ENCODE measurements around the gene CEP97.
A peak's percentile ranks its signal among the peaks of the same experiment; 100 is the strongest.
"Not testable (repeated sequence)": the region's sequence is repeated elsewhere in the genome, so short reads cannot be mapped to it uniquely, and the experiment has no call there.

Gene CEP97, protein sequence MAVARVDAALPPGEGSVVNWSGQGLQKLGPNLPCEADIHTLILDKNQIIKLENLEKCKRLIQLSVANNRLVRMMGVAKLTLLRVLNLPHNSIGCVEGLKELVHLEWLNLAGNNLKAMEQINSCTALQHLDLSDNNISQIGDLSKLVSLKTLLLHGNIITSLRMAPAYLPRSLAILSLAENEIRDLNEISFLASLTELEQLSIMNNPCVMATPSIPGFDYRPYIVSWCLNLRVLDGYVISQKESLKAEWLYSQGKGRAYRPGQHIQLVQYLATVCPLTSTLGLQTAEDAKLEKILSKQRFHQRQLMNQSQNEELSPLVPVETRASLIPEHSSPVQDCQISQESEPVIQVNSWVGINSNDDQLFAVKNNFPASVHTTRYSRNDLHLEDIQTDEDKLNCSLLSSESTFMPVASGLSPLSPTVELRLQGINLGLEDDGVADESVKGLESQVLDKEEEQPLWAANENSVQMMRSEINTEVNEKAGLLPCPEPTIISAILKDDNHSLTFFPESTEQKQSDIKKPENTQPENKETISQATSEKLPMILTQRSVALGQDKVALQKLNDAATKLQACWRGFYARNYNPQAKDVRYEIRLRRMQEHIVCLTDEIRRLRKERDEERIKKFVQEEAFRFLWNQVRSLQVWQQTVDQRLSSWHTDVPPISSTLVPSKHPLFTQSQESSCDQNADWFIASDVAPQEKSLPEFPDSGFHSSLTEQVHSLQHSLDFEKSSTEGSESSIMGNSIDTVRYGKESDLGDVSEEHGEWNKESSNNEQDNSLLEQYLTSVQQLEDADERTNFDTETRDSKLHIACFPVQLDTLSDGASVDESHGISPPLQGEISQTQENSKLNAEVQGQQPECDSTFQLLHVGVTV

GRCh38 chr3:101724329-101725193 is at the start of gene CEP97:
Gene CEP97 (plus strand): TSS chr3:101724614. CDS start chr3:101724677, 63 bp downstream.
- peak; percentile 75 for DNase-seq (ENCODE audit: low read depth, low spot score)
- TF ChIP-seq FOXP2 (optimal IDR thresholded peaks at IDR 0.05; ENCODE audit: control extremely low read depth, extremely low read length, insufficient read depth) = no peak
- TF ChIP-seq POLR2AphosphoS5 (IDR thresholded peaks at IDR 0.05; ENCODE audit: borderline replicate concordance, low read depth, low read length) = peak; percentile 73
- Histone ChIP-seq H3K4me3 (peak within 1 kb of the TSS; percentile 87), H3K27ac (peak within 1 kb of the TSS; percentile 74), H3K9me3 (ENCODE audit: low read depth, low read length) (no peaks in the 10 kb centered on the region), H3K36me3 (ENCODE audit: insufficient read depth, low read length) (peaks cover 35% of the 10 kb centered on the region), H3K9ac (ENCODE audit: insufficient read length) (peak within 1 kb of the TSS; percentile 76)

- DNase-seq (ENCODE audit: low read depth, low spot score) = no peak
Observed at GRCh38 chr3:101675709-101676215, 48.7 kb upstream of the CEP97 start.

GRCh38 chr3:101676216-101676764 is 48.1 kb upstream of the CEP97 start:
- H3K9me3 ChIP-seq (ENCODE audit: low read depth, low read length) = no peaks in the 10 kb centered on the region
- TF ChIP-seq FOXP2 (optimal IDR thresholded peaks at IDR 0.05; ENCODE audit: control extremely low read depth, extremely low read length, insufficient read depth) (no peak), POLR2AphosphoS5 (IDR thresholded peaks at IDR 0.05; ENCODE audit: borderline replicate concordance, low read depth, low read length) (peak; percentile 77)
- peak overlapping the region; percentile 83 for H3K27ac ChIP-seq
- H3K9ac ChIP-seq (ENCODE audit: insufficient read length) = peak overlapping the region; percentile 89
- H3K4me3 ChIP-seq = peak overlapping the region; percentile 94
- peak; percentile 66 for DNase-seq (ENCODE audit: low read depth, low spot score)
- H3K36me3 ChIP-seq (ENCODE audit: insufficient read depth, low read length) = peaks cover 22% of the 10 kb centered on the region

More at GRCh38 chr3:101675709-101676215, 48.7 kb upstream of the CEP97 start:
- Histone ChIP-seq H3K36me3 (ENCODE audit: insufficient read depth, low read length) (peaks cover 22% of the 10 kb centered on the region), H3K27ac (peak overlapping the region; percentile 57; the same call in 1 of the 2 replicates), H3K9ac (ENCODE audit: insufficient read length) (peak overlapping the region; percentile 86), H3K4me3 (peak overlapping the region; percentile 94), H3K9me3 (ENCODE audit: low read depth, low read length) (no peaks in the 10 kb centered on the region)
- TF ChIP-seq EZH2 (IDR thresholded peaks at IDR 0.05) (no peak), FOXP2 (optimal IDR thresholded peaks at IDR 0.05; ENCODE audit: control extremely low read depth, extremely low read length, insufficient read depth) (no peak), POLR2AphosphoS5 (IDR thresholded peaks at IDR 0.05; ENCODE audit: borderline replicate concordance, low read depth, low read length) (no peak)

DNA sequence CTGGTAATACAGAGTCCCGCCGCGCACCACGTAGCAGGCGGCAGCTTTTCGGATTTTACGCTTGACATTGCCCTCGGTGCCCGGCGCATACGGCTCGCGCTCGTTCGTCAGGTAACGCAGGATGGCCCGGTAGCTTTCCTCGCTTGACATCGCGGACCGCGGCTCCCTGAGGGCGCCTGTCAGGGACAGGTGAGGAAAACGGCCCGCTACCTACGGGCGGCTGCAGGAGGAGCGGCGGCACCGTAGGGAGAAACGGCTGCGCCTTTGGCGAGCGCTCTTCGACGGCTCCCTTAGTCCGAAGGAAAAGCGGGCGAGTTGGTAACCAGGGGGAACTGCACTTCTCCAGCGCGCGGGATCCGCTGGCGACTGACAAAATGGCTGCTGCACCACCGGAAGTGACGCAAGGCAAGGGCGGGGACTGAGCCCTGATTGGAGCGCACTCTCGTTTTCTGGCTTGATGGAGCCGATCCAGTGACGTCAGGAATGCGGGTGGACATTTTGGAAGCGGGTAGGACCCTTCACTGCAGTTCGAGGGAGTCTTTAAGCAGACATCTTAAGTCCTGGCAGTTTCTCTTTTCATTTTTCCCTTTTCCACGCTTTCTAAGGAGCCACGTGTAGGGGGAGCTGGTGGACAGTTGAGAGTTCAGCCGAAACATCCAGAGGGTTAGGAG is 47.5 kb upstream of the CEP97 start, which contains the start of gene ZBTB11:
Gene ZBTB11, minus strand, starts transcription at position 368 of the 671 bp plus-strand sequence. Its CDS starts 218 bp downstream, at position 150.
- peak; percentile 100 for DNase-seq (ENCODE audit: low read depth, low spot score)
- Histone ChIP-seq H3K27ac (peak within 1 kb of the TSS; percentile 94), H3K36me3 (ENCODE audit: insufficient read depth, low read length) (peaks cover 22% of the 10 kb centered on the region), H3K9me3 (ENCODE audit: low read depth, low read length) (no peaks in the 10 kb centered on the region), H3K4me3 (peak within 1 kb of the TSS; percentile 94), H3K9ac (ENCODE audit: insufficient read length) (peak within 1 kb of the TSS; percentile 89)
- TF ChIP-seq POLR2AphosphoS5 (IDR thresholded peaks at IDR 0.05; ENCODE audit: borderline replicate concordance, low read depth, low read length) (peak; percentile 95), FOXP2 (optimal IDR thresholded peaks at IDR 0.05; ENCODE audit: control extremely low read depth, extremely low read length, insufficient read depth) (no peak)

DNA sequence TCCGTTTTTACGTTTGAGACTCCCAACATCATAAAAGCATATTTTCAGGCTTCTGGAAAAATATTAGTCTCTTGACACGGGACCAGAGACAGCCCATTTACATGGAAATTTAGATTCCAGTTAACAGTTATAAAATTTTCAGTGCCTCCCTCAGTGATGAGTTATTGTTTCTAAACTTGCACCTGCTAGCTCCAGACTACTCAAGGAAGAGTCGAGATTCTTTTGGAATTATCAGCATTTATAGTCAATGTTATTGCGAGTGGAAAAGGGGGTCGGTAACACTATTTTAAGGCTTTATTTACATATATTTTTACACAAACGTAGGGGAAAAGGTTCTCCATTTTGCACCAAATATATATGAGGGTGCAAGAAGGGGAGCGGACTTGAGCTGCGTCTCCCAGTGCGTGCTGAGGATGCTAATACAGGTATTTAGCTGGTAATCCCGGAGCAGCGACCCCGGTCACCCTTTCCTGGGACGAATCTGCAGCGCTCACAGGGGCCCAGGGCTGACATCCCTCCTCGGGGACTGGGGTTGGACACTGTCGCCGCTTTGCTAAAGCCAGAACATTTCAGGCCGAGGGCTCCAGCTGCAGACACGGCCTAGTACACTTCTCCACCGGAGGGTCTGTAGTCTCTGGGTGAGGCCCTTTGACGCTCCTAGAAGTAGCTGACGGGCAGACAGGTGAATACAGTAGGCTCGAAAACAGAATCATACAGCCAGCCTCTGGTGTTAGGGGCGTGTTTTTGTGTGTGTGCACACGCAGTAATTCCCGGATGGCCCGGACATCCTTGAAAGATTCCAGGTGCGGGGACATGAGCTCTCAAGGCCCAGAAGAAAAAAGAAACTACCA is 46.8 kb upstream of the CEP97 start:
- no peaks in the 10 kb centered on the region for H3K9me3 ChIP-seq (ENCODE audit: low read depth, low read length)
- DNase-seq (ENCODE audit: low read depth, low spot score) = no peak
- peak overlapping the region; percentile 94 for H3K27ac ChIP-seq
- H3K4me3 ChIP-seq = peak overlapping the region; percentile 94
- peaks cover 30% of the 10 kb centered on the region for H3K36me3 ChIP-seq (ENCODE audit: insufficient read depth, low read length)
- peak overlapping the region; percentile 84 for H3K9ac ChIP-seq (ENCODE audit: insufficient read length)
- TF ChIP-seq FOXP2 (optimal IDR thresholded peaks at IDR 0.05; ENCODE audit: control extremely low read depth, extremely low read length, insufficient read depth) (no peak), POLR2AphosphoS5 (IDR thresholded peaks at IDR 0.05; ENCODE audit: borderline replicate concordance, low read depth, low read length) (0 out of 2 replicates have a peak, but pooled peaks have one; percentile 3)

- not testable (repeated sequence) for H3K4me3 ChIP-seq; H3K9ac ChIP-seq (ENCODE audit: insufficient read length); H3K9me3 ChIP-seq (ENCODE audit: low read depth, low read length); H3K27ac ChIP-seq; DNase-seq (ENCODE audit: low read depth, low spot score)
- peaks cover 42% of the 10 kb centered on the region for H3K36me3 ChIP-seq (ENCODE audit: insufficient read depth, low read length)
Observed at GRCh38 chr3:101678837-101679236, 45.6 kb upstream of the CEP97 start.

Measured in SK-N-MC (cell line).